Epithelial cell of proximal tubule (primary cell): Measurements from ENCODE around the gene FAM168A. TPM values are rescaled to one million over a fixed set of nuclear protein-coding genes. Genes with fewer than 3 reads are reported as not detected.

Experiments
- DNase-seq: peaks from one replicate; pipeline ENCODE4 v3.0.0-alpha.2; 2011; ENCODE audit warnings: low read depth
- H3K4me3 ChIP-seq: 2 replicates; pipeline ENCODE4 v1.5.1; 2011; ENCODE audit warnings: low read depth, mild to moderate bottlenecking, low read length
- CTCF ChIP-seq: conservative IDR thresholded peaks from 2 replicates; pipeline ENCODE4 v1.5.1; 2012; ENCODE audit warnings: low read depth, mild to moderate bottlenecking, low read length
- total RNA-seq: library from RNA; depleted of rRNA; stranded (reverse); fragments of >200 nt; gene quantifications from 2 replicates; pipeline ENCODE4 v1.2.3, GENCODE V29; 2015

Gene FAM168A
- total RNA-seq: 10.0 and 12.1 TPM in 2 replicates

GRCh38 chr11:73597956-73598718 lies at the start of gene FAM168A:
Gene FAM168A (minus strand): TSS chr11:73598112. CDS start chr11:73468474, 129,638 bp downstream.
- peak within 1 kb of the TSS; percentile 62 for H3K4me3 ChIP-seq
- DNase-seq: peak; percentile 82
- no peak for TF ChIP-seq CTCF

GRCh38 chr11:73647459-73648100 lies 49.7 kb upstream of the FAM168A start:
- H3K4me3 ChIP-seq: peak overlapping the region; percentile 46
- no peak for DNase-seq
- no peak for TF ChIP-seq CTCF

- DNase-seq: no peak
- H3K4me3 ChIP-seq: no peak within 1 kb of the TSS
- TF ChIP-seq CTCF: no peak
These were observed 48.2 kb upstream of the FAM168A start, which contains the start of gene PLEKHB1 for GRCh38 chr11:73645972-73646631. Gene PLEKHB1 (plus strand): TSS chr11:73646581. CDS start chr11:73646609, 28 bp downstream.

- no peak overlapping the region for H3K4me3 ChIP-seq
- TF ChIP-seq CTCF: no peak
- no peak for DNase-seq
These were observed 47.4 kb upstream of the FAM168A start for GRCh38 chr11:73645121-73645969.

GRCh38 chr11:73641668-73642067 lies 43.8 kb upstream of the FAM168A start:
- no peak for DNase-seq
- TF ChIP-seq CTCF: no peak
- H3K4me3 ChIP-seq: no peak overlapping the region

- no peak overlapping the region for H3K4me3 ChIP-seq
- TF ChIP-seq CTCF: no peak
- DNase-seq: no peak
These were observed 42.7 kb upstream of the FAM168A start for GRCh38 chr11:73640592-73640991.
